CD8-positive, alpha-beta memory T cell (primary cell): ENCODE results near the gene MANBA. TPM values are rescaled to one million over a fixed set of nuclear protein-coding genes. Genes with fewer than 3 reads are reported as not detected.
"Not testable (repeated sequence)": the region's sequence is repeated elsewhere in the genome, so short reads cannot be mapped to it uniquely, and the experiment has no call there.

Source experiments
- CTCF ChIA-PET: fragments of 350-600 bp; sonication (Branson Sonifier 250); formaldehyde crosslinking; loops from one replicate; lab custom pipeline; 2021; ENCODE audit warnings: antibody characterized with exemption; lab: Charles Lee
- POLR2A ChIA-PET: fragments of 350-600 bp; sonication (Branson Sonifier 250); formaldehyde crosslinking; loops from one replicate; lab custom pipeline; 2021; ENCODE audit warnings: antibody characterized with exemption; lab: Charles Lee
- DNase-seq, 5 donors: peaks; one replicate each; pipeline versions ENCODE4 v3.0.0 to v3.0.0-alpha.2; 2020 to 2022; ENCODE audit warnings: mixed read lengths in 1 of 5
- H3K27ac ChIP-seq: one replicate; pipeline ENCODE4 v1.7.0; 2013; ENCODE audit warnings: low read depth, mild to moderate bottlenecking, low read length, moderate library complexity
- H3K27me3 ChIP-seq: 2 replicates; pipeline ENCODE4 v1.7.0; 2013; ENCODE audit warnings: low read length, mild to moderate bottlenecking; ENCODE audit not compliant: insufficient read depth, poor library complexity, severe bottlenecking
- H3K36me3 ChIP-seq: 2 replicates; pipeline ENCODE4 v1.7.0; 2013; ENCODE audit warnings: mild to moderate bottlenecking, low read length, moderate library complexity; ENCODE audit not compliant: insufficient read depth
- H3K4me1 ChIP-seq: 2 replicates; pipeline ENCODE4 v1.7.0; 2013; ENCODE audit warnings: mild to moderate bottlenecking, low read length, moderate library complexity; ENCODE audit not compliant: insufficient read depth
- H3K4me3 ChIP-seq: 2 replicates; pipeline ENCODE4 v1.7.0; 2013; ENCODE audit warnings: mild to moderate bottlenecking, low read length
- H3K9me3 ChIP-seq: 2 replicates; pipeline ENCODE4 v1.7.0; 2013; ENCODE audit warnings: mild to moderate bottlenecking, low read length
- H3K27ac Mint-ChIP-seq, 8 donors: one replicate each; pipeline ENCODE4 v1.8.0; 2020 to 2021; ENCODE audit warnings: mixed read lengths in 8 of 8, mild to moderate bottlenecking in 6 of 8, inconsistent platforms in 3 of 8, moderate library complexity in 3 of 8
- H3K27me3 Mint-ChIP-seq, 2 donors: one replicate each; pipeline ENCODE4 v1.8.0; 2020 to 2021; ENCODE audit warnings: mixed read lengths in 2 of 2, mild to moderate bottlenecking in 1 of 2, moderate library complexity in 1 of 2
- H3K36me3 Mint-ChIP-seq, 3 donors: one replicate each; pipeline ENCODE4 v1.8.0; 2020 to 2021; ENCODE audit warnings: mixed read lengths in 3 of 3, inconsistent platforms in 1 of 3, mild to moderate bottlenecking in 1 of 3
- H3K4me1 Mint-ChIP-seq, 3 donors: one replicate each; pipeline ENCODE4 v1.8.0; 2020 to 2021; ENCODE audit warnings: mixed read lengths in 3 of 3, inconsistent platforms in 1 of 3, mild to moderate bottlenecking in 1 of 3
- H3K4me3 Mint-ChIP-seq, 7 donors: one replicate each; pipeline ENCODE4 v1.8.0; 2020 to 2021; ENCODE audit warnings: mixed read lengths in 7 of 7, mild to moderate bottlenecking in 6 of 7, moderate library complexity in 4 of 7, inconsistent platforms in 2 of 7
- H3K9me3 Mint-ChIP-seq, 5 donors: one replicate each; pipeline ENCODE4 v1.8.0; 2020 to 2022; ENCODE audit warnings: mixed read lengths in 5 of 5, mild to moderate bottlenecking in 3 of 5, moderate library complexity in 2 of 5, inconsistent platforms in 1 of 5
- polyA plus RNA-seq: library from polyadenylated mRNA; unstranded; fragments of 300-500 nt; fragmentation: Illumina TruSeq; gene quantifications from one replicate; pipeline ENCODE4 v1.2.3, GENCODE V29; 2021
- total RNA-seq, 2 experiments: library from RNA; stranded (reverse); gene quantifications; one replicate each; pipeline ENCODE4 v1.2.3, GENCODE V29; 2021

The MANBA gene
- total and polyA plus RNA-seq, 3 experiments from 2014 or later, result 9.1 to 16.5 (median 9.5) TPM

GRCh38 chr4:102732678-102733077, 28.1 kb downstream of the MANBA start:
- peaks cover 27 to 41% (median 32%) of the 10 kb centered on the region in 3 donors for H3K36me3 Mint-ChIP-seq
- H3K9me3 Mint-ChIP-seq, result peaks cover 9 to 17% (median 10%) of the 10 kb centered on the region in 5 donors
- Histone ChIP-seq H3K4me3 (no peak overlapping the region), H3K27ac (no peak overlapping the region), H3K27me3 (no peaks in the 10 kb centered on the region), H3K4me1 (peaks cover 5% of the 10 kb centered on the region), H3K9me3 (no peaks in the 10 kb centered on the region), H3K36me3 (no peaks in the 10 kb centered on the region)
- no peak for DNase-seq
- ChIA-PET POLR2A (no interaction called here), CTCF (no interaction called here)
- H3K27me3 Mint-ChIP-seq, result no peaks in the 10 kb centered on the region
- no peak overlapping the region for H3K4me3 Mint-ChIP-seq
- no peak overlapping the region for H3K27ac Mint-ChIP-seq
- peaks cover 33 to 41% (median 39%) of the 10 kb centered on the region in 3 donors for H3K4me1 Mint-ChIP-seq

DNA sequence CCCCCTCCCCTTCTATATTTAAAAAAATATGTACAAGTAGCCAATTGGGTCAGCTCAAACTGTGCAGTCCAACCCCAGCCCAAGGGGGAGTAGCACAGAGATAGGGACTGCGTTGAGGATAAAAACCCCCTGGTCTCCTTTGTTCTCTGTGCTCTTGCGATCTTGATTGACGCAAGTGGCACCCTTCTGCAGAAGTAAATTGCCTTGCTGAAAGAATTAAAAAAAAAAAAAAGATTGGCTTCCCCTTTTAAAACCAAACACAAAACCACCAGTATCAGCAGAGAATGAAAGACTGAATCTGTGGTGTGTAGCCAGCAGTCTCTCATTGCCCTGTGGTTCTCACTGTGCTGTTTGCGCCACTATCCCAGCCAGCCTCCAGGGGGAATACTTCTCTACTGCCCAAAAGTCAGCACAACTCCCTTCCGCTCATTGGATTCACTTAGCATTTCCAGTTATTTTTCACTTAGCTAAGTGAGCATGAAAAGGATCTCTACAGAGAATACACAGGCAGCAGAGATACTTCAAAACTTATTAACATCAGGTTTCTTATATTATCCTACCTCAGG, 29.7 kb downstream of the MANBA start:
- H3K36me3 ChIP-seq, result no peaks in the 10 kb centered on the region
- Mint-ChIP-seq H3K27me3 (no peaks in the 10 kb centered on the region), H3K9me3 (peaks cover 9 to 17% (median 10%) of the 10 kb centered on the region in 5 donors), H3K27ac (no peak overlapping the region), H3K4me1 (peaks cover 29 to 30% (median 29%) of the 10 kb centered on the region in 3 donors), H3K36me3 (peaks cover 27 to 41% (median 32%) of the 10 kb centered on the region in 3 donors), H3K4me3 (no peak overlapping the region)
- peaks cover 5% of the 10 kb centered on the region for H3K4me1 ChIP-seq
- H3K27me3 ChIP-seq, result no peaks in the 10 kb centered on the region
- ChIA-PET POLR2A (no interaction called here), CTCF (interaction anchor here (0.9 kb wide), 1 partner anchor 14 kb away, joined by 4 read pairs; no protein-coding TSS in a partner anchor)
- H3K27ac ChIP-seq, result no peak overlapping the region
- no peak for DNase-seq
- no peaks in the 10 kb centered on the region for H3K9me3 ChIP-seq
- H3K4me3 ChIP-seq, result no peak overlapping the region

- Mint-ChIP-seq H3K4me1 (peaks cover 14 to 17% (median 16%) of the 10 kb centered on the region in 3 donors), H3K9me3 (peaks cover 9 to 17% (median 10%) of the 10 kb centered on the region in 5 donors), H3K36me3 (peaks cover 30 to 41% (median 35%) of the 10 kb centered on the region in 3 donors), H3K27ac (peak overlapping the region in 1 of 8 donors; percentile 17)
- H3K4me3 Mint-ChIP-seq, CTCF ChIA-PET, H3K27me3 ChIP-seq, H3K27ac ChIP-seq, H3K36me3 ChIP-seq, H3K27me3 Mint-ChIP-seq, DNase-seq, H3K4me1 ChIP-seq, POLR2A ChIA-PET, H3K9me3 ChIP-seq, H3K4me3 ChIP-seq: not testable (repeated sequence)
Measured at GRCh38 chr4:102729486-102729885, 31.3 kb downstream of the MANBA start.

DNA sequence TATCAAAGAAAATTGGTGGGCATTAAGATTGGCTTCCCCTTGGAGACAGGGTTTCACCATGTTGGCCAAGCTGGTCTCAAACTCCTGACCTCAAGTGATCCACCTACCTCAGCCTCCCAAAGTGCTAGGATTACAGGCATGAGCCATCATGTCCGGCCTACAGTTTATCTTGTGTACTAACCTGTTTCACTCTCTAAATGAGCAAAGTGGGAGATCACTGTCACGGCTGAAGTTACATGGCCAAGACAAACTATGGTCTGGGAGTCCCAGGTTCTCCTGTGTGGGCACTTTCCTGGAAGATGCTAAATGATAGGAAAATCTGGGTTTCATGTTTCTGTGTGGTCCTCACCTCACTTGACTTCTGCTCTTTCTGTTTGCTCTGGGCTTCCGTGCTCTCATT, 33.8 kb downstream of the MANBA start:
- H3K36me3 ChIP-seq, H3K27me3 Mint-ChIP-seq, H3K4me1 Mint-ChIP-seq, H3K27ac ChIP-seq, H3K9me3 ChIP-seq, DNase-seq, H3K4me3 Mint-ChIP-seq, H3K27me3 ChIP-seq, POLR2A ChIA-PET, CTCF ChIA-PET, H3K4me1 ChIP-seq, H3K4me3 ChIP-seq: not testable (repeated sequence)
- peaks cover 9 to 17% (median 10%) of the 10 kb centered on the region in 5 donors for H3K9me3 Mint-ChIP-seq
- H3K36me3 Mint-ChIP-seq, result peaks cover 22 to 35% (median 26%) of the 10 kb centered on the region in 3 donors
- H3K27ac Mint-ChIP-seq, result peak overlapping the region in 2 of 8 donors; percentile 4 to 48

DNA sequence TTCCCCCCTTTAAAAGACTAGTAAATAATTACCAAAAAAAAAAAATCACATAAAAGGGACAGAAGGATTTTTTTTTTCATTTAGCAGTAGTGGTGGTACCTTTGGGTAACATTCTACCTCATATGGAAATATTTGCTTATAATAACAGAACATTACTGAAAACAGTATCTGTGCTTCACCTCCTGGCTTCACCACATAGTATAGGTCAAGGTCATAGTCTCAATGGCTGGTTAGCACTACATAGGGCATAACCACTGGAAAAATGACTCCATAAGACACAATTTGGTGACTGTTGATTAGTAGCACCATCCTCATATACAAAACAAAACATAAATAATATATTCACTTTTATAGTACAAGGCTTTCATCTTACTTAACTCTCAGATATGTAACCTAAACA, 34.7 kb downstream of the MANBA start:
- Histone ChIP-seq H3K4me3 (no peak overlapping the region), H3K9me3 (no peaks in the 10 kb centered on the region), H3K4me1 (no peaks in the 10 kb centered on the region), H3K27me3 (no peaks in the 10 kb centered on the region), H3K36me3 (peaks cover 9% of the 10 kb centered on the region), H3K27ac (no peak overlapping the region)
- no peak overlapping the region for H3K27ac Mint-ChIP-seq
- no peak overlapping the region for H3K4me3 Mint-ChIP-seq
- CTCF ChIA-PET, result no interaction called here
- H3K4me1 Mint-ChIP-seq, result peaks cover 4 to 7% (median 7%) of the 10 kb centered on the region in 3 donors
- H3K36me3 Mint-ChIP-seq, result peaks cover 14 to 39% (median 24%) of the 10 kb centered on the region in 3 donors
- H3K27me3 Mint-ChIP-seq, result no peaks in the 10 kb centered on the region
- DNase-seq, result no peak
- POLR2A ChIA-PET, result no interaction called here
- peaks cover 5 to 9% (median 6%) of the 10 kb centered on the region in 5 donors for H3K9me3 Mint-ChIP-seq

DNA sequence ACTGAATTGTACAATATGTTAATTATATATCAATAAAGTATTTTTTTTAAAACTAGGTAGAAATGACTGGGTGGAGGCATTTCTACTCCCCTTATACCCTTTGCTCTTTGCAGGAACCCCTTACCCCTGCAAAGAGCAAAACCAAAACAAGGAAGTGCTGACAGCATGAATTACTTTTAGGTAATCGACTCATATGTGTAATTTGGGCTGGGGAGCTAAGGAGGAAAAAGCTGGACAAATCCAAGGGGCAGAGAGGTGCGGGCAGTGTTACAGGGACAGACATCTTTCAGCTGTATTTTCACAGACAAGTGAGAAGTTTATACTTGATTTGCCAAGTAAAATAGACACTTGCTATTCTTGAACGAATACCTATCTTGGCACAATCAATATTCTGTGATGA, 35.5 kb downstream of the MANBA start:
- Mint-ChIP-seq H3K36me3 (peaks cover 6 to 37% (median 20%) of the 10 kb centered on the region in 3 donors), H3K9me3 (peaks cover 0 to 3% (median 0%) of the 10 kb centered on the region in 5 donors), H3K4me1 (peaks cover 4 to 7% (median 7%) of the 10 kb centered on the region in 3 donors), H3K27ac (peak overlapping the region in 2 of 8 donors; percentile 13 to 14), H3K4me3 (no peak overlapping the region), H3K27me3 (peaks cover 0 to 1% of the 10 kb centered on the region in 2 donors)
- H3K4me1 ChIP-seq, result no peaks in the 10 kb centered on the region
- H3K27ac ChIP-seq, result no peak overlapping the region
- H3K4me3 ChIP-seq, result no peak overlapping the region
- ChIA-PET CTCF (no interaction called here), POLR2A (no interaction called here)
- no peaks in the 10 kb centered on the region for H3K9me3 ChIP-seq
- no peak for DNase-seq
- peaks cover 9% of the 10 kb centered on the region for H3K36me3 ChIP-seq
- no peaks in the 10 kb centered on the region for H3K27me3 ChIP-seq

- peaks cover 13 to 41% (median 23%) of the 10 kb centered on the region in 3 donors for H3K36me3 Mint-ChIP-seq
Measured at GRCh38 chr4:102723511-102723910, 37.3 kb downstream of the MANBA start.

DNA sequence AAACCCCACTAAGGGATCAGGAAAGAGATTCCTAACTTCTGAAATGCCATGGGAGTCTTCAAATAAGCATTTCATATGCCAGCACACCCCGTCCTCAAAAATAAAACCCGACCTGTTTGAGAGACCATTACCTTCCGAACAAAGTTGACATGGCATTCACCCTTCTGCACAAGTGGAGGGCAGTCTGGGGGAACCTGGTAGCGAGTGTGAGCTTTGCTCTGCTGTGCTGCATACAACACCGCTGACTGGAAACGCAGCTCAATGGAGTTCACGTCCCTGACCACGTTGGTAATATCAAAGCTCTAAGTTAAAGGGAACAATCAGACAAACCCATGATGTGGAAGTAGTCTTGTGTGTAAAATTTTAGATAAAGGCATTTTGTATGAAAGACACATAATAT, 38.0 kb downstream of the MANBA start:
- Histone ChIP-seq H3K4me1 (no peaks in the 10 kb centered on the region), H3K4me3 (no peak overlapping the region), H3K36me3 (peaks cover 9% of the 10 kb centered on the region), H3K27ac (no peak overlapping the region), H3K9me3 (no peaks in the 10 kb centered on the region), H3K27me3 (no peaks in the 10 kb centered on the region)
- Mint-ChIP-seq H3K4me3 (no peak overlapping the region), H3K9me3 (no peaks in the 10 kb centered on the region), H3K36me3 (peaks cover 18 to 46% (median 28%) of the 10 kb centered on the region in 3 donors), H3K27me3 (peaks cover 0 to 1% of the 10 kb centered on the region in 2 donors), H3K27ac (peak overlapping the region in 1 of 8 donors; percentile 58), H3K4me1 (peaks cover under 1 to 4% (median 2%) of the 10 kb centered on the region in 3 donors)
- no peak for DNase-seq
- POLR2A ChIA-PET, result no interaction called here
- CTCF ChIA-PET, result interaction anchor here (1.3 kb wide), 1 partner anchor 38 kb away, joined by 4 read pairs; the partner anchor contains the start of gene MANBA

More at GRCh38 chr4:102723511-102723910, 37.3 kb downstream of the MANBA start:
- CTCF ChIA-PET, result interaction anchor here (1.3 kb wide), 1 partner anchor 38 kb away, joined by 4 read pairs; the partner anchor contains the start of gene MANBA
- no peak overlapping the region for H3K27ac Mint-ChIP-seq
- POLR2A ChIA-PET, result no interaction called here
- Histone ChIP-seq H3K4me3 (no peak overlapping the region), H3K4me1 (no peaks in the 10 kb centered on the region), H3K36me3 (peaks cover 9% of the 10 kb centered on the region), H3K27ac (no peak overlapping the region), H3K27me3 (no peaks in the 10 kb centered on the region), H3K9me3 (no peaks in the 10 kb centered on the region)
- H3K4me3 Mint-ChIP-seq, result no peak overlapping the region
- H3K4me1 Mint-ChIP-seq, result peaks cover 3 to 7% (median 4%) of the 10 kb centered on the region in 3 donors
- peaks cover 0 to 1% of the 10 kb centered on the region in 2 donors for H3K27me3 Mint-ChIP-seq
- DNase-seq, result no peak
- no peaks in the 10 kb centered on the region for H3K9me3 Mint-ChIP-seq
